Measurements from ENCODE around the gene C1orf146. TPM values are rescaled to one million over a fixed set of nuclear protein-coding genes. Genes with fewer than 3 reads are reported as not detected.

Gene C1orf146
- total and polyA plus RNA-seq, 2 experiments from 2014 or later = not detected

DNA sequence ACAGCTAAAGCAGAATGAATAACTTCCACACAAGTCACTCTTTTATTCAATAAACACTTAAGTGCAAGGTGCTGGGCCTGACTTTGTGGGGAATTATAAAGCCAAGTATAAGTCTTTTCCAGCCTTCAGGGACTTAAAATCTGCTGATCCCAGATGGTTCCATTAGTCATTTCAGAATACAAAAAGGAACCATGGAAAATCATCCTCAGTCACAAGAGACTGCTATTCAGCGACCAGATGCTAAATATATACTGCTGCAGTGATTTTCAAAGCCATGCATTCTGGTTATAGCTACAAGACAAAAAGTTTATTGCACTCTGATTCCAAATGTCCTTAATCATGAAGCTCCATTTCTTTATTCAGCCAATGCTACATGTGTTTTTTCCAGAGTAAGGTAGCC, 55.3 kb downstream of the C1orf146 start:
- no peaks in the 10 kb centered on the region for H3K27me3 ChIP-seq
- H4K20me1 ChIP-seq (ENCODE audit: insufficient read depth, poor library complexity, severe bottlenecking) = no peaks in the 10 kb centered on the region
- no peak overlapping the region for H3K27ac ChIP-seq
- no peak overlapping the region for H3K4me2 ChIP-seq
- TF ChIP-seq, protein P1, sequence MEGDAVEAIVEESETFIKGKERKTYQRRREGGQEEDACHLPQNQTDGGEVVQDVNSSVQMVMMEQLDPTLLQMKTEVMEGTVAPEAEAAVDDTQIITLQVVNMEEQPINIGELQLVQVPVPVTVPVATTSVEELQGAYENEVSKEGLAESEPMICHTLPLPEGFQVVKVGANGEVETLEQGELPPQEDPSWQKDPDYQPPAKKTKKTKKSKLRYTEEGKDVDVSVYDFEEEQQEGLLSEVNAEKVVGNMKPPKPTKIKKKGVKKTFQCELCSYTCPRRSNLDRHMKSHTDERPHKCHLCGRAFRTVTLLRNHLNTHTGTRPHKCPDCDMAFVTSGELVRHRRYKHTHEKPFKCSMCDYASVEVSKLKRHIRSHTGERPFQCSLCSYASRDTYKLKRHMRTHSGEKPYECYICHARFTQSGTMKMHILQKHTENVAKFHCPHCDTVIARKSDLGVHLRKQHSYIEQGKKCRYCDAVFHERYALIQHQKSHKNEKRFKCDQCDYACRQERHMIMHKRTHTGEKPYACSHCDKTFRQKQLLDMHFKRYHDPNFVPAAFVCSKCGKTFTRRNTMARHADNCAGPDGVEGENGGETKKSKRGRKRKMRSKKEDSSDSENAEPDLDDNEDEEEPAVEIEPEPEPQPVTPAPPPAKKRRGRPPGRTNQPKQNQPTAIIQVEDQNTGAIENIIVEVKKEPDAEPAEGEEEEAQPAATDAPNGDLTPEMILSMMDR (IDR thresholded peaks at IDR 0.05; ENCODE audit: poor library complexity) = no peak
- no peak for TF ChIP-seq EZH2 (IDR thresholded peaks at IDR 0.05; ENCODE audit: borderline replicate concordance)
- TF ChIP-seq EZH2phosphoT487 (IDR thresholded peaks at IDR 0.05; ENCODE audit: low read depth, severe bottlenecking, unreplicated experiment) = no peak
- H3K4me3 ChIP-seq = no peak overlapping the region
- no peaks in the 10 kb centered on the region for H3K36me3 ChIP-seq (replicated peaks; ENCODE audit: insufficient read depth, low read depth)
- no peaks in the 10 kb centered on the region for H3K79me2 ChIP-seq
- no peak overlapping the region for H2AFZ ChIP-seq
- no peak for DNase-seq (ENCODE audit: low spot score)
- WGBS (ENCODE audit: low lambda C conversion rate, missing lambda C conversion rate) = 94% methylated on average over 1 of the region's 1 CpG
- no peaks in the 10 kb centered on the region for H3K9me3 ChIP-seq (ENCODE audit: low read depth)
- H3K4me1 ChIP-seq (ENCODE audit: insufficient read depth) = no peaks in the 10 kb centered on the region
- H3K9me2 ChIP-seq (replicated peaks; ENCODE audit: insufficient read depth) = no peaks in the 10 kb centered on the region

DNA sequence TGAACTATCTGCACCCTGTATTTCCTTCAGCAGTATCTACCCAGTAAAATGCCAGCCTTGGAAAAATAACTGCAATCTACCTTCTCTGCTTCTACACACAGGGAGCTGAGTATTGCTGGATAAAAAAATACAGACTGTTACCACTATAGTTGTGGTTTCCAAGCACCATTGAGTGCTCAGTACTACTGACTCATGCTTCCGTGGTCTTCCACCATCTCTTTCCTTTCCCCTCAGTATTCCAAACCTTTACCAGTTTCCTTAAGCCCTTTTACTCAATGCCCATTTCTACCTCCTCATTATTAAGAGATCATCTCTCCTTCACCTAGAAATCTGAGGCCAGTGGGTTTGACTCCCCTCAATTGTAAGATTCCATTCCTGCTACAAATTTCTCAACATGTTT, 57.2 kb downstream of the C1orf146 start:
- Histone ChIP-seq H3K4me1 (ENCODE audit: insufficient read depth) (no peaks in the 10 kb centered on the region), H3K9me2 (replicated peaks; ENCODE audit: insufficient read depth) (no peaks in the 10 kb centered on the region), H3K4me3 (no peak overlapping the region), H4K20me1 (ENCODE audit: insufficient read depth, poor library complexity, severe bottlenecking) (no peaks in the 10 kb centered on the region), H3K36me3 (replicated peaks; ENCODE audit: insufficient read depth, low read depth) (no peaks in the 10 kb centered on the region), H2AFZ (no peak overlapping the region), H3K79me2 (no peaks in the 10 kb centered on the region), H3K27ac (no peak overlapping the region), H3K9me3 (ENCODE audit: low read depth) (no peaks in the 10 kb centered on the region), H3K27me3 (no peaks in the 10 kb centered on the region), H3K4me2 (no peak overlapping the region)
- 95% methylated on average over 1 of the region's 1 CpG for WGBS (ENCODE audit: low lambda C conversion rate, missing lambda C conversion rate)
- no peak for DNase-seq (ENCODE audit: low spot score)
- TF ChIP-seq EZH2phosphoT487 (IDR thresholded peaks at IDR 0.05; ENCODE audit: low read depth, severe bottlenecking, unreplicated experiment) (no peak), EZH2 (IDR thresholded peaks at IDR 0.05; ENCODE audit: borderline replicate concordance) (no peak)
- TF ChIP-seq, protein P1 (IDR thresholded peaks at IDR 0.05; ENCODE audit: poor library complexity) = no peak

DNA sequence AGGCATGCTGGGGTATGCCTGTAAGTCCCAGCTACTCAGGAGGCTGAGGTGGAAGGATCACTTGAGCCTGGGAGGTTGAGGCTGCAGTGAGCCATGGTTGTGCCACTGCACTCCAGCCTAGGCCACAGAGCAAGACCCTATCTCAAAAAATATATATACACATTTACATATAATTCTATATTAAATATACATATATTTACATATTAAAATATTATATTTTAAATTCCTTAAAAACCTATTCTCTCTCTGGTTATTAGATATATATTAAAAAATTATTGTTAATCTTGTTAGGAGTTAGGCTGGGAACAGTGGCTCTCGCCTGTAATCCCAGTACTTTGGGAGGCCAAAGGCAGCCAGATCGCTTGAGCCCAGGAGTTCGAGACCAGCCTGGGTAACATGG, 58.4 kb downstream of the C1orf146 start:
- 96% methylated on average over 3 of the region's 3 CpGs for WGBS (ENCODE audit: low lambda C conversion rate, missing lambda C conversion rate)
- no peaks in the 10 kb centered on the region for H3K79me2 ChIP-seq
- H3K4me2 ChIP-seq = no peak overlapping the region
- no peak overlapping the region for H2AFZ ChIP-seq
- H3K4me3 ChIP-seq = no peak overlapping the region
- no peaks in the 10 kb centered on the region for H4K20me1 ChIP-seq (ENCODE audit: insufficient read depth, poor library complexity, severe bottlenecking)
- H3K27me3 ChIP-seq = no peaks in the 10 kb centered on the region
- TF ChIP-seq EZH2phosphoT487 (IDR thresholded peaks at IDR 0.05; ENCODE audit: low read depth, severe bottlenecking, unreplicated experiment) (no peak), EZH2 (IDR thresholded peaks at IDR 0.05; ENCODE audit: borderline replicate concordance) (no peak)
- TF ChIP-seq, protein P1 (IDR thresholded peaks at IDR 0.05; ENCODE audit: poor library complexity) = no peak
- no peaks in the 10 kb centered on the region for H3K9me2 ChIP-seq (replicated peaks; ENCODE audit: insufficient read depth)
- no peak for DNase-seq (ENCODE audit: low spot score)
- no peaks in the 10 kb centered on the region for H3K4me1 ChIP-seq (ENCODE audit: insufficient read depth)
- no peaks in the 10 kb centered on the region for H3K9me3 ChIP-seq (ENCODE audit: low read depth)
- no peak overlapping the region for H3K27ac ChIP-seq
- no peaks in the 10 kb centered on the region for H3K36me3 ChIP-seq (replicated peaks; ENCODE audit: insufficient read depth, low read depth)

All from hepatocyte (in vitro differentiated cells).